Measurements from ENCODE around the gene MLXIP.
"Not testable (repeated sequence)": the region's sequence is repeated elsewhere in the genome, so short reads cannot be mapped to it uniquely, and the experiment has no call there.

The MLXIP gene

GRCh38 chr12:122094137-122094734 lies 15.7 kb downstream of the MLXIP start:
- Mint-ChIP-seq H3K27me3 (ENCODE audit: low read depth) (no peaks in the 10 kb centered on the region), H3K36me3 (ENCODE audit: low read depth) (peaks cover 11% of the 10 kb centered on the region), H3K4me3 (no peak overlapping the region), H3K9me3 (no peaks in the 10 kb centered on the region), H3K27ac (no peak overlapping the region), H3K4me1 (ENCODE audit: low read depth) (peaks cover 29% of the 10 kb centered on the region)

DNA sequence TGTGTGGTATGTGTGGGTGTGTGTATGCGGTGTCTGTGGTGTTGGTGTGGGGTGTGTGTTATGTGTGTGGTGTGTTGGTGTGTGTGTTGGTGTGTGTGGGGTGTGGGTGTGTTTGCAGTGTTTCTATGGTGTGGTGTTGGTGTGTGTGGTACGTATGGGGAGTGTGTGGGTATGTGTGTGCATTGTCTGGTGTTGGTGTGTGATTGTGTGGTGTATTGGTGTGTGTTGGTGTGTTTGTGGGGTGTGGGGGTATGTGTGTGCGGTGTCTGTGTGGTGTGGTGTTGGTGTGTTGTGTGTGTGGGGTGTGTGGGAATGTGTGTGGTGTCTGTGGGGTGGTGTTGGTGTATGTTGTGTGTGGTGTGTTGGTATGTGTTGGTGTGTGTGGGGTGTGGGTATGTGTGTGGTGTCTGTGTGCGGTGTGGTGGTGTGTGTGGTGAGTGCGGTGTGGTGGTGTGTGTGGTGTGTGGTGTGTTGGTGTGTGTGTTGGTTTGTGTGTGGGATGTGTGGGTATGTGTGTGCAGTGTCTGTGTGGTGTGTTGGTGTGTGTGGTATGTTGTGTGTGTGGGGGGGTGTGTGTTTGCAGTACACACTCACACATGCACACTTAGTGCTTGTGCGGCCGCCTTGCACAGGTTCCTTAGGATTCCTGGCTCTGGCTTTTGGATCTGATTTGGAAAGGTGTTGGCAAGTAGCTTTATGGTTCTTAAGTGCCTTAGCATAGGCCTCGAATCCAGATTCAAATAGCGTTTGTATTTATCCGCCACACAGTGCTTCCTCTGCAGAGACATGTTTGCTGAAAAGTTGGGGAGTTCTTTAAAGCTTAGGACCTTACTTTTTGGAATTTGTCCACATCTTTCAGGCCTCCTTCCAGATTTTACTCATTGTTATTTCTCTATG lies 16.4 kb downstream of the MLXIP start:
- Mint-ChIP-seq H3K27ac (no peak overlapping the region), H3K36me3 (ENCODE audit: low read depth) (peaks cover 8% of the 10 kb centered on the region), H3K4me3 (no peak overlapping the region), H3K27me3 (ENCODE audit: low read depth) (no peaks in the 10 kb centered on the region), H3K4me1 (ENCODE audit: low read depth) (peaks cover 30% of the 10 kb centered on the region), H3K9me3 (no peaks in the 10 kb centered on the region)

GRCh38 chr12:122096014-122096413 lies 17.5 kb downstream of the MLXIP start:
- no peaks in the 10 kb centered on the region for H3K27me3 Mint-ChIP-seq (ENCODE audit: low read depth)
- H3K36me3 Mint-ChIP-seq (ENCODE audit: low read depth) = peaks cover 6% of the 10 kb centered on the region
- no peaks in the 10 kb centered on the region for H3K9me3 Mint-ChIP-seq
- H3K27ac Mint-ChIP-seq = no peak overlapping the region
- H3K4me3 Mint-ChIP-seq = no peak overlapping the region
- H3K4me1 Mint-ChIP-seq (ENCODE audit: low read depth) = peaks cover 35% of the 10 kb centered on the region

- no peak overlapping the region for H3K27ac Mint-ChIP-seq
- no peaks in the 10 kb centered on the region for H3K9me3 Mint-ChIP-seq
- H3K4me3 Mint-ChIP-seq = no peak overlapping the region
- H3K27me3 Mint-ChIP-seq (ENCODE audit: low read depth) = no peaks in the 10 kb centered on the region
- H3K4me1 Mint-ChIP-seq (ENCODE audit: low read depth) = peaks cover 35% of the 10 kb centered on the region
- peaks cover 4% of the 10 kb centered on the region for H3K36me3 Mint-ChIP-seq (ENCODE audit: low read depth)
Measured at GRCh38 chr12:122096591-122097149, 18.1 kb downstream of the MLXIP start.

DNA sequence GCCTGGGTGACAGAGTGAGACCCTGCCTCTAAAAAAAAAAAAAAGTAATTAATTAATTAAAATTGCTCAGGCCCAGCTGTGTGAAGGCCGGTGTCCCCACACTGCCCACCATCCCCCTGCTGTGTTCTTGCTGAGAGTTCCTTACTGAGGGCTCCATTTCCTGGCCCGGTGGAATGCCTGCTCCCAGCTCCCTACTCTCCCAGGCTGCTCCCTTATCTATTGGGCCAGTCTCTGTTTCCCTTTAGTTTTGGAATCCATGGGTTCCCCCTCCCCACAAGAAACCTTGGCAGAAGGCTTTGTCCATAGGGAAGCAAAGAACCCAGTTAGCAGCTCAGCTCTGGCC lies 19.0 kb downstream of the MLXIP start:
- H3K4me1 Mint-ChIP-seq (ENCODE audit: low read depth) = peaks cover 36% of the 10 kb centered on the region
- no peak overlapping the region for H3K4me3 Mint-ChIP-seq
- no peak overlapping the region for H3K27ac Mint-ChIP-seq
- peaks cover 3% of the 10 kb centered on the region for H3K36me3 Mint-ChIP-seq (ENCODE audit: low read depth)
- no peaks in the 10 kb centered on the region for H3K9me3 Mint-ChIP-seq
- no peaks in the 10 kb centered on the region for H3K27me3 Mint-ChIP-seq (ENCODE audit: low read depth)

GRCh38 chr12:122097927-122098756 lies 19.6 kb downstream of the MLXIP start:
- H3K27ac Mint-ChIP-seq = peak overlapping the region; percentile 46
- no peaks in the 10 kb centered on the region for H3K9me3 Mint-ChIP-seq
- peaks cover 3% of the 10 kb centered on the region for H3K36me3 Mint-ChIP-seq (ENCODE audit: low read depth)
- H3K4me1 Mint-ChIP-seq (ENCODE audit: low read depth) = peaks cover 37% of the 10 kb centered on the region
- peak overlapping the region; percentile 12 for H3K4me3 Mint-ChIP-seq
- H3K27me3 Mint-ChIP-seq (ENCODE audit: low read depth) = no peaks in the 10 kb centered on the region

- H3K27ac Mint-ChIP-seq = peak overlapping the region; percentile 78
- H3K4me3 Mint-ChIP-seq = peak overlapping the region; percentile 64
- H3K9me3 Mint-ChIP-seq = no peaks in the 10 kb centered on the region
- peaks cover 5% of the 10 kb centered on the region for H3K36me3 Mint-ChIP-seq (ENCODE audit: low read depth)
- H3K4me1 Mint-ChIP-seq (ENCODE audit: low read depth) = peaks cover 37% of the 10 kb centered on the region
- H3K27me3 Mint-ChIP-seq (ENCODE audit: low read depth) = no peaks in the 10 kb centered on the region
Measured at GRCh38 chr12:122099280-122099749, 20.8 kb downstream of the MLXIP start.

DNA sequence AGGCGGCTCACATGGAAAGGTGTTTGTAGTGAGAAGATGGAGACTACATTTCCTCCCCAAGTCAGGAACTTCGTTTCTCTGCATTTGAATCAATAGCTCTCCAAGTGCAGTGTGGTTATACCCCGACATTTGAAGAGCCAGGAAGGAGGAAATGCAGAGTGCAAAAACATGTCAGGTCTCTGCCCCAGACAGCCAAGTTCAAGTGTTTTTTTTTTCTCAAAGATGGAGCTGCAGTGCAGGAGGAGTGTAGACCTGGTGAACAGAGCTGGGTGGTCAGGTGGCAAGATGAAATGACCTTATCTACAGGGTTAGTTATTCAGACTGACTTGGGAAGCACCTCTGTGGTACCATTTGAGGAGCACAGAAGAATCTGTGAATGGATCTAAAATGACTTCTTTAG lies 21.3 kb downstream of the MLXIP start:
- Mint-ChIP-seq H3K9me3 (no peaks in the 10 kb centered on the region), H3K4me3 (peak overlapping the region; percentile 64), H3K36me3 (ENCODE audit: low read depth) (peaks cover 6% of the 10 kb centered on the region), H3K27ac (peak overlapping the region; percentile 78), H3K27me3 (ENCODE audit: low read depth) (no peaks in the 10 kb centered on the region), H3K4me1 (ENCODE audit: low read depth) (peaks cover 39% of the 10 kb centered on the region)

DNA sequence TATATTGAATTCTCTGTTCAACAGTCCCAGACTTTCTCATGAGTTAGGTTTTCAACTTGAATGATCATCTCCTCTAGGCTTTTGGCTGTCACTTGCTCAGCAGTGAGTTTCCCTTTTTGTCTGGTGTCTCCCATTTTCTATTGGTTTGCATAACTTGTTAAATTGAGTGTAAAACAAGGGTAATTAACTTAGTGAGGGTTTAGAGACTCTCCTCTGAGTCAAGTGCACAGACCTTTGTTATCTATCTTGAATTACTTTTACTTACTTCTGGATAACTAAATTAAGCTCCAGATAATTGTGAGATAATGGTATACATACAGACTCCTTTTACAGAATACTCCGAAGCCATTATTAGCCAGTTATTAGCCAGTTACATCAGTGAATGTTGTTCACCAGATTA lies 22.0 kb downstream of the MLXIP start:
- H3K4me3 Mint-ChIP-seq = peak overlapping the region; percentile 1

DNA sequence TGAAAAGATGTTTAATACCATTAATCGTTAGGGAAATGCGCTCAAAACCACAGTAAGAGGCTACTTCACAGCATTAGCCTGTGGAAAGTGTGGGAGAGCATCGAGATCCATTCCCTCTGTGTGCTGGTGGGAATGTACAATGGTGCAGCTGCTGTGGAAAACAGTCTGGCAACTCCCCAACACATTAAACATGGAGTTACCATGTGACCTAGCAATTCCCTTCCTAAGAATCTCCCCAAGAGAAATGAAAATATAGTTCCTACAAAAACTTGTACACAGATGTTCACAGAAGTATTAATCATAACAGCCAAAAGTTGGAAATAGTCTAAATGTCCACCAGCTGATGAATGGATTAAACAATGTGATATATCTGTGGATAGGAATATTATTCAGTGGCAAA lies 23.8 kb downstream of the MLXIP start:
- no peaks in the 10 kb centered on the region for H3K27me3 Mint-ChIP-seq (ENCODE audit: low read depth)
- H3K4me1 Mint-ChIP-seq (ENCODE audit: low read depth) = peaks cover 51% of the 10 kb centered on the region
- H3K4me3 Mint-ChIP-seq = no peak overlapping the region
- H3K36me3 Mint-ChIP-seq (ENCODE audit: low read depth) = peaks cover 14% of the 10 kb centered on the region
- H3K27ac Mint-ChIP-seq = no peak overlapping the region
- no peaks in the 10 kb centered on the region for H3K9me3 Mint-ChIP-seq

More for the DNA sequence above, 22.0 kb downstream of the MLXIP start:
- Mint-ChIP-seq H3K27me3 (ENCODE audit: low read depth) (no peaks in the 10 kb centered on the region), H3K4me1 (ENCODE audit: low read depth) (peaks cover 43% of the 10 kb centered on the region), H3K27ac (peak overlapping the region; percentile 8), H3K9me3 (no peaks in the 10 kb centered on the region), H3K36me3 (ENCODE audit: low read depth) (peaks cover 7% of the 10 kb centered on the region)

DNA sequence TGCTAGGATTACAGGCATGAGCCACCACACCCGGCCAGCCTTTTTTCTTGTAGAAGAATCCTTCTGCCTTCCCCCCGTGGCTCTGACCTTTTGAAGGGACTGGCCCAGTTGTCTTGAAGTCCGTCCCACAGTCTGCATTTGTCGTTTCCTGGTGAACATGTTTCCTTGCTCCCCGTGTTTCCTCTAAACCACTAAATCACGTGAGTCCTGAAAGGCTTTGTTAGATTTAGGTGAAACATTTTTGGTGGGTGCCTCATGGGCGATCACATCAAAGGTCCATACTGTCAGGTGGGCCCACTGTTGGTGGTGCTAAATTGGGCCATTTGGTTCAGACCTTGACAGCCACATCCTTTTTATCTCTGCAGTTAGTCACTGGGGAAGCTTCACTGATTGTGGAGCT lies 26.3 kb downstream of the MLXIP start:
- Mint-ChIP-seq H3K27ac (peak overlapping the region; percentile 42), H3K36me3 (ENCODE audit: low read depth) (peaks cover 17% of the 10 kb centered on the region), H3K9me3 (no peaks in the 10 kb centered on the region), H3K27me3 (ENCODE audit: low read depth) (no peaks in the 10 kb centered on the region), H3K4me3 (peak overlapping the region; percentile 44), H3K4me1 (ENCODE audit: low read depth) (peaks cover 47% of the 10 kb centered on the region)

DNA sequence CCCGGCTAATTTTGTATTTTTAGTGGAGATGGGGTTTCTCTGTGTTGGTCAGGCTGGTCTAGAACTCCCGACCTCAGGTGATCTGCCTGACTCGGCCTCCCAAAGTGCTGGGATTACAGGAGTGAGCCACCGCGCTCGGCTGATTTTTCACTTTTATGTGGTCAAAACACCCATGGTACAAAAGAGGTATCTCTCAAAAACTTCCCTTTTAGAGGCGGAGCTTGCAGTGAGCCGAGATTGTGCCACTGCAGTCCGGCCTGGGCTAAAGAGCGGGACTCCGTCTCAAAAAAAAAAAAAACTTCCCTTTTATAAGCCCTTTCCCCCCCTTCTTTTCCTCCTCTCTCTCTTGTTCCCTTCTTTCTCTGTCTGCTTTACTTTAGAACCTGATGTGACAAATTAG lies 26.9 kb downstream of the MLXIP start:
- Mint-ChIP-seq H3K36me3 (ENCODE audit: low read depth) (peaks cover 17% of the 10 kb centered on the region), H3K4me1 (ENCODE audit: low read depth) (peaks cover 42% of the 10 kb centered on the region)
- H3K9me3 Mint-ChIP-seq; H3K27ac Mint-ChIP-seq; H3K27me3 Mint-ChIP-seq (ENCODE audit: low read depth); H3K4me3 Mint-ChIP-seq: not testable (repeated sequence)

GRCh38 chr12:122106843-122107242 lies 28.3 kb downstream of the MLXIP start:
- Mint-ChIP-seq H3K4me3 (no peak overlapping the region), H3K4me1 (ENCODE audit: low read depth) (peaks cover 35% of the 10 kb centered on the region), H3K27me3 (ENCODE audit: low read depth) (no peaks in the 10 kb centered on the region), H3K27ac (peak overlapping the region; percentile 41), H3K36me3 (ENCODE audit: low read depth) (peaks cover 15% of the 10 kb centered on the region), H3K9me3 (no peaks in the 10 kb centered on the region)

- Mint-ChIP-seq H3K4me1 (ENCODE audit: low read depth) (peaks cover 39% of the 10 kb centered on the region), H3K36me3 (ENCODE audit: low read depth) (peaks cover 15% of the 10 kb centered on the region), H3K27ac (no peak overlapping the region), H3K27me3 (ENCODE audit: low read depth) (no peaks in the 10 kb centered on the region), H3K9me3 (no peaks in the 10 kb centered on the region), H3K4me3 (no peak overlapping the region)
Measured at GRCh38 chr12:122107261-122107660, 28.7 kb downstream of the MLXIP start.

Data from T-helper 1 cell treated with Interleukin-12 subunit alpha and Interleukin-12 subunit beta and Interleukin-4 antibody, amounts not matched to agents 30 μg/mL and 1 μg/mL, for 36 hours (primary cell).